ENCODE measurements around the gene LYG2. TPM values are rescaled to one million over a fixed set of nuclear protein-coding genes. Genes with fewer than 3 reads are reported as not detected.

LYG2 gene
- total RNA-seq, 1 donor from 2014 or later, result not detected

DNA sequence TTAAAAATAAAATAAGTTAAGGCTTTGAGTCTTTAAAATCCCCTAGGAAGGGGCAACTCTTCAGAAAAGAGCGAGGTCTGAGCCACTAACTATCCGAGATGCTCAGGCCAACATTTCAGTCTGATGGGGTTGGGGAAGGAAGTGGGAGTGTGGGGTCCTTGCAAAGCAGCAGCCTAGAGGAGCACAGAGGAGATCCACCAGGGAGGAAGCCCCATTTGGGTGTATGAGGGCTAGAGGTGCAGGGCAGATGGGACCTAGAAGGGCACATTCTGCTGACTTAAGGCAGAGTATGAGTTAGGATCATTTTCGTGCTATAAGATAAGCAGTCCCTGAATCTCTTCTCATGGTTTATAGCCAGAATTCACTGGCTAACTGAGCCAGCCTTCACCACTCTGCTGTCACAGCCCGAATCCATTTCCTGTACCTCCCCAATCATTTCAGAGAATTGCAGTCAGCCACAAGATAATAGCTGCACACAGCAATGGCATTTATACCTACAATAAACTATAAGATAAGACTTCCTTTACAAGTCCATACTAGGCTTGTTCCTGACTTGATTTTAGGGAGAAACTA is 37.5 kb downstream of the LYG2 start:
- Mint-ChIP-seq H3K4me1 (ENCODE audit: unreplicated experiment) (no peaks in the 10 kb centered on the region), H3K9me3 (no peaks in the 10 kb centered on the region), H3K4me3 (no peak overlapping the region), H3K27me3 (no peaks in the 10 kb centered on the region), H3K36me3 (peaks cover 16% of the 10 kb centered on the region), H3K27ac (no peak overlapping the region)
- DNase-seq (ENCODE audit: extremely low spot score, unreplicated experiment), result no peak
- TF ChIP-seq, protein P1, sequence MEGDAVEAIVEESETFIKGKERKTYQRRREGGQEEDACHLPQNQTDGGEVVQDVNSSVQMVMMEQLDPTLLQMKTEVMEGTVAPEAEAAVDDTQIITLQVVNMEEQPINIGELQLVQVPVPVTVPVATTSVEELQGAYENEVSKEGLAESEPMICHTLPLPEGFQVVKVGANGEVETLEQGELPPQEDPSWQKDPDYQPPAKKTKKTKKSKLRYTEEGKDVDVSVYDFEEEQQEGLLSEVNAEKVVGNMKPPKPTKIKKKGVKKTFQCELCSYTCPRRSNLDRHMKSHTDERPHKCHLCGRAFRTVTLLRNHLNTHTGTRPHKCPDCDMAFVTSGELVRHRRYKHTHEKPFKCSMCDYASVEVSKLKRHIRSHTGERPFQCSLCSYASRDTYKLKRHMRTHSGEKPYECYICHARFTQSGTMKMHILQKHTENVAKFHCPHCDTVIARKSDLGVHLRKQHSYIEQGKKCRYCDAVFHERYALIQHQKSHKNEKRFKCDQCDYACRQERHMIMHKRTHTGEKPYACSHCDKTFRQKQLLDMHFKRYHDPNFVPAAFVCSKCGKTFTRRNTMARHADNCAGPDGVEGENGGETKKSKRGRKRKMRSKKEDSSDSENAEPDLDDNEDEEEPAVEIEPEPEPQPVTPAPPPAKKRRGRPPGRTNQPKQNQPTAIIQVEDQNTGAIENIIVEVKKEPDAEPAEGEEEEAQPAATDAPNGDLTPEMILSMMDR (conservative IDR thresholded peaks at IDR 0.05), result no peak

DNA sequence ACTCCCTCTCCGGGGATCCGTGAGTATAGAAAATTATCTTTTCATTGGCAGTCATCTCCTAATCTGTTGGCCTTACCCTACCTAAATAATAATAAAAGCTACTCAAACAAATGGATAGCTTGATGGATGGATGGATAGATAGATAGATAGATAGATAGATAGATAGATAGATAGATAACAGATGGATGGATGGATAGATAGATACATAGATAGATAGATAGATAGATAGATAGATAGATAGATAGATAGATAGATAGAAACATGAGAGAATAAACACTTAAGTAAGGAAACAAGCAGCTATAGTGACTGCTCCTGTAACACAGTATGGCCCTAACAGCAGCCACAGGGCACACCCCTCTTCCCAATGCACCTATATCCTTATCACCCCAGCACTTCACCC is 39.4 kb downstream of the LYG2 start:
- no peaks in the 10 kb centered on the region for H3K27me3 Mint-ChIP-seq
- H3K9me3 Mint-ChIP-seq, result no peaks in the 10 kb centered on the region
- DNase-seq (ENCODE audit: extremely low spot score, unreplicated experiment), result no peak
- H3K4me1 Mint-ChIP-seq (ENCODE audit: unreplicated experiment), result no peaks in the 10 kb centered on the region
- TF ChIP-seq, protein P1 (conservative IDR thresholded peaks at IDR 0.05), result no peak
- H3K36me3 Mint-ChIP-seq, result peaks cover 17% of the 10 kb centered on the region
- H3K4me3 Mint-ChIP-seq, result no peak overlapping the region
- no peak overlapping the region for H3K27ac Mint-ChIP-seq

DNA sequence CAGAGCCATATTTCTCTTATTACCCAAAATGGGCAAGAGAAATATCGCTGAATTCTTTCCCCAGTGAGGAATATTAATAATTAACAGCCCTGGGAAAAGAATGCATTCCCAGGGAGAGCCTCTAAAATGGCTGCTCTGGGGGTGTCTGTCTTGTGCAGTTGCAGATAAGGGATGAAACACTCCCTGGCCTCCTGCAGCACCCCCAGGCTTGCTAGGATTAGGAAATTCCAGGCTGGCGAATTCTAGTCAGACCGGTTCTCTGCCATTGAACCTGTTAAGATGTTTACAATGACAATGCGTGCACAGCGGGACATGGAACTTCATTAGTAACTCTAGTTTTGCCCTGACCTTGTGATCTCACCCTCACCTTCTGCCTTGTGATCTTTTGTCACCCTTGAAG is 50.0 kb downstream of the LYG2 start:
- H3K9me3 Mint-ChIP-seq, result no peaks in the 10 kb centered on the region
- no peak for DNase-seq (ENCODE audit: extremely low spot score, unreplicated experiment)
- H3K27ac Mint-ChIP-seq, result no peak overlapping the region
- no peaks in the 10 kb centered on the region for H3K27me3 Mint-ChIP-seq
- no peak overlapping the region for H3K4me3 Mint-ChIP-seq
- no peaks in the 10 kb centered on the region for H3K4me1 Mint-ChIP-seq (ENCODE audit: unreplicated experiment)
- TF ChIP-seq, protein P1 (conservative IDR thresholded peaks at IDR 0.05), result no peak
- peaks cover 37% of the 10 kb centered on the region for H3K36me3 Mint-ChIP-seq

GRCh38 chr2:99201959-99202678 is 53.3 kb downstream of the LYG2 start:
- Mint-ChIP-seq H3K27me3 (no peaks in the 10 kb centered on the region), H3K27ac (no peak overlapping the region)

GRCh38 chr2:99200076-99200800 is 55.2 kb downstream of the LYG2 start:
- Mint-ChIP-seq H3K27me3 (no peaks in the 10 kb centered on the region), H3K27ac (no peak overlapping the region), H3K4me3 (no peak overlapping the region), H3K36me3 (peaks cover 19% of the 10 kb centered on the region), H3K9me3 (no peaks in the 10 kb centered on the region), H3K4me1 (ENCODE audit: unreplicated experiment) (no peaks in the 10 kb centered on the region)
- TF ChIP-seq, protein P1 (conservative IDR thresholded peaks at IDR 0.05), result no peak
- DNase-seq (ENCODE audit: extremely low spot score, unreplicated experiment), result no peak

More at GRCh38 chr2:99201959-99202678, 53.3 kb downstream of the LYG2 start:
- Mint-ChIP-seq H3K9me3 (no peaks in the 10 kb centered on the region), H3K36me3 (peaks cover 21% of the 10 kb centered on the region), H3K4me3 (no peak overlapping the region), H3K4me1 (ENCODE audit: unreplicated experiment) (no peaks in the 10 kb centered on the region)
- no peak for DNase-seq (ENCODE audit: extremely low spot score, unreplicated experiment)
- TF ChIP-seq, protein P1 (conservative IDR thresholded peaks at IDR 0.05), result peak; percentile 63
